ENCODE data around the gene PARD3.

The PARD3 gene

GRCh38 chr10:34565934-34566333 is 249.2 kb downstream of the PARD3 start:
- no peak overlapping the region for H3K27ac ChIP-seq (ENCODE audit: poor library complexity, severe bottlenecking)
- ATAC-seq (ENCODE audit: low read depth) (no peak), DNase-seq (ENCODE audit: low spot score) (no peak)
- H3K36me3 ChIP-seq (ENCODE audit: low read depth) = no peaks in the 10 kb centered on the region
- TF ChIP-seq CTCF (IDR thresholded peaks at IDR 0.05; ENCODE audit: poor library complexity, severe bottlenecking) = no peak
- H3K27me3 ChIP-seq (ENCODE audit: insufficient read depth, poor library complexity, severe bottlenecking) = no peaks in the 10 kb centered on the region
- H3K4me1 ChIP-seq (ENCODE audit: insufficient read depth, poor library complexity, severe bottlenecking) = no peaks in the 10 kb centered on the region
- no peak overlapping the region for H3K4me3 ChIP-seq (ENCODE audit: severe bottlenecking)
- H3K9me3 ChIP-seq (ENCODE audit: severe bottlenecking) = peaks cover 1% of the 10 kb centered on the region

DNA sequence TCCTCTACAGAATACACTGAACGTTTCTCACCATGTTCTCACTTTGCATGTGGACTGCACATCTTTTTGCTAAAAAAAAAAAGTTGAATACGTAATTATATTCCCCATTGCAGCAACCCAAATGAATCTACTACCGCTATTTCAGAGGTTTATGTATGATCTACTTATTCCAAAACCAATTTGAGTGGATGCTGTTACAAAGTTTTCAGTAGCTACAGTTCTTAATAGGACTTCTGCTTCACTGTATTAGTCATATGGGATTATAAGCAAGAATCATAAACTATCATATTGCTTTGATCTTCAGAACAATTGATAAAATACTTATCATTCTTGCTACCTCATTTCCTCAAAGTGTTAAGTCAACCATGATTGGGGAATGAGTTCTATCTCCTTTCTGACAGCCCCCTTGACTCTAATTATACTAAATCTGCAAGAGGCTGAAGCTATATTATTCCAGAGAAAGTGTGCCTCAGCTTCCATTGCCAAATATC is 257.0 kb downstream of the PARD3 start:
- DNase-seq (ENCODE audit: low spot score) = no peak

DNA sequence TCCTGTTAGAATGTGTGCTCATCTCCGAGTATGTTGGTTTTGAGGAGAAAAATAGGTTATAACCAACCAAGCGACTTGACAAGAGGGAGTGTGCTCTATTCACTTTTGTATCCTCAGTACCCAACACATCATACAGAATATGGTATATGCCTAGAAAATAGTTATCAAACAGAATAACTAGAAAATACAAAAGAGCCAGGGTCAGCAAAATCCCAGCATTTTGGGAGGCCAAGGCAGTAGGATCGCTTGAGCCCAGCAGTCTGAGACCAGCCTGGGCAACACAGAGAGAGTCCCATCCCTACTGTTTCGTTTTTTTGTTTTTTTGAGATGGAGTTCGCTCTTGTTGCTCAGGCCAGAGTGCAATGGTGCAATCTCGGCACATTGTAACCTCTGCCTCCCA is 257.9 kb downstream of the PARD3 start:
- no peak for TF ChIP-seq CTCF (IDR thresholded peaks at IDR 0.05; ENCODE audit: poor library complexity, severe bottlenecking)
- no peaks in the 10 kb centered on the region for H3K9me3 ChIP-seq (ENCODE audit: severe bottlenecking)
- peak overlapping the region; percentile 59 for H3K27ac ChIP-seq (ENCODE audit: poor library complexity, severe bottlenecking)
- no peak for DNase-seq (ENCODE audit: low spot score)
- peaks cover 8% of the 10 kb centered on the region for H3K4me1 ChIP-seq (ENCODE audit: insufficient read depth, poor library complexity, severe bottlenecking)
- no peak for ATAC-seq (ENCODE audit: low read depth)
- H3K4me3 ChIP-seq (ENCODE audit: severe bottlenecking) = no peak overlapping the region
- no peaks in the 10 kb centered on the region for H3K27me3 ChIP-seq (ENCODE audit: insufficient read depth, poor library complexity, severe bottlenecking)
- H3K36me3 ChIP-seq (ENCODE audit: low read depth) = no peaks in the 10 kb centered on the region

More for the DNA sequence above, 257.0 kb downstream of the PARD3 start:
- H3K9me3 ChIP-seq (ENCODE audit: severe bottlenecking) = no peaks in the 10 kb centered on the region
- H3K4me3 ChIP-seq (ENCODE audit: severe bottlenecking) = no peak overlapping the region
- H3K27me3 ChIP-seq (ENCODE audit: insufficient read depth, poor library complexity, severe bottlenecking) = no peaks in the 10 kb centered on the region
- no peak for TF ChIP-seq CTCF (IDR thresholded peaks at IDR 0.05; ENCODE audit: poor library complexity, severe bottlenecking)
- H3K36me3 ChIP-seq (ENCODE audit: low read depth) = no peaks in the 10 kb centered on the region
- peaks cover 8% of the 10 kb centered on the region for H3K4me1 ChIP-seq (ENCODE audit: insufficient read depth, poor library complexity, severe bottlenecking)
- no peak for ATAC-seq (ENCODE audit: low read depth)
- no peak overlapping the region for H3K27ac ChIP-seq (ENCODE audit: poor library complexity, severe bottlenecking)

DNA sequence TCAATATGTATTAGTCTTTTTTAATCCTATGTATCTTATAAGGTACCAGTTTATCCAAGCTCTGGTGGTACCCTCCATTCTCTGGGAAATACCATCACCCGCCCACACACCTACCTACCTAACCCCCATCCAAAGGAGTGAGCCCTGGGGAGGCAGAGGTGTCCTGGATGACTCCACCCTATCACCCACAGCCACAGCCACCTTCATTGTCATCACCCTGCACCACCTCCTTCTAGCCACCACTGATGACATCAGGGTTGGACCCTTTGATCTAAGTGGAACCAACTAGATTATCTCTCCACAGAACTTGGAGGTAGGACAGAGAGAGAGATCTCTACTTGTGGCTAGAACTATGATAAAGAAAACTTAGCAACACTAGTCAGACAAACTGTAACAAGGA is 259.4 kb downstream of the PARD3 start:
- H3K27me3 ChIP-seq (ENCODE audit: insufficient read depth, poor library complexity, severe bottlenecking) = no peaks in the 10 kb centered on the region
- peaks cover 8% of the 10 kb centered on the region for H3K4me1 ChIP-seq (ENCODE audit: insufficient read depth, poor library complexity, severe bottlenecking)
- H3K27ac ChIP-seq (ENCODE audit: poor library complexity, severe bottlenecking) = peak overlapping the region; percentile 59
- no peak for TF ChIP-seq CTCF (IDR thresholded peaks at IDR 0.05; ENCODE audit: poor library complexity, severe bottlenecking)
- ATAC-seq (ENCODE audit: low read depth) (no peak), DNase-seq (ENCODE audit: low spot score) (no peak)
- no peaks in the 10 kb centered on the region for H3K36me3 ChIP-seq (ENCODE audit: low read depth)
- H3K4me3 ChIP-seq (ENCODE audit: severe bottlenecking) = no peak overlapping the region
- H3K9me3 ChIP-seq (ENCODE audit: severe bottlenecking) = no peaks in the 10 kb centered on the region

GRCh38 chr10:34553747-34554146 is 261.3 kb downstream of the PARD3 start:
- H3K4me1 ChIP-seq (ENCODE audit: insufficient read depth, poor library complexity, severe bottlenecking) = peaks cover 8% of the 10 kb centered on the region
- H3K27me3 ChIP-seq (ENCODE audit: insufficient read depth, poor library complexity, severe bottlenecking) = no peaks in the 10 kb centered on the region
- TF ChIP-seq CTCF (IDR thresholded peaks at IDR 0.05; ENCODE audit: poor library complexity, severe bottlenecking) = no peak
- H3K4me3 ChIP-seq (ENCODE audit: severe bottlenecking) = no peak overlapping the region
- DNase-seq (ENCODE audit: low spot score) = no peak
- H3K27ac ChIP-seq (ENCODE audit: poor library complexity, severe bottlenecking) = no peak overlapping the region
- H3K9me3 ChIP-seq (ENCODE audit: severe bottlenecking) = no peaks in the 10 kb centered on the region
- ATAC-seq (ENCODE audit: low read depth) = no peak
- no peaks in the 10 kb centered on the region for H3K36me3 ChIP-seq (ENCODE audit: low read depth)
